Upper lobe of left lung (tissue), 6 donors: ENCODE results near the gene SPG11. TPM values are rescaled to one million over a fixed set of nuclear protein-coding genes. Genes with fewer than 3 reads are reported as not detected.

ENCODE experiments used
- ATAC-seq, 2 donors: fragments of 200-7000 bp; cut with Tn5 transposase; one replicate each; pipeline ENCODE4 v1.9.1; 2022; ENCODE audit warnings: mild to moderate bottlenecking in 2 of 2, moderate library complexity in 2 of 2; ENCODE audit not compliant: low FRiP score in 2 of 2
- DNase-seq, 2 donors: peaks; one replicate each; pipeline ENCODE4 v3.0.0-alpha.2; 2019 to 2020
- H3K27ac ChIP-seq, 4 donors: fragments of 200-600 bp; sonication (generic); one replicate each; pipeline ENCODE4 v1.5.1; 2016 to 2019
- H3K27me3 ChIP-seq, 4 donors: fragments of 200-600 bp; sonication (generic); one replicate each; pipeline ENCODE4 v1.5.1; 2017 to 2019
- H3K36me3 ChIP-seq, 4 donors: fragments of 200-600 bp; sonication (generic); one replicate each; pipeline ENCODE4 v1.5.1; 2016 to 2019
- H3K4me1 ChIP-seq, 4 donors: fragments of 200-600 bp; sonication (generic); one replicate each; pipeline ENCODE4 v1.5.1; 2018 to 2019
- H3K4me3 ChIP-seq, 4 donors: fragments of 200-600 bp; sonication (generic); one replicate each; pipeline ENCODE4 v1.5.1; 2017 to 2019; ENCODE audit warnings: mild to moderate bottlenecking in 2 of 4, moderate library complexity in 1 of 4
- H3K9me3 ChIP-seq, 4 donors: fragments of 200-600 bp; sonication (generic); one replicate each; pipeline ENCODE4 v1.5.1; 2018 to 2019
- CTCF ChIP-seq, 6 experiments: fragments of 450-650 bp in 4 of 6; fragments of 200-600 bp in 2 of 6; sonication (generic) in 2 of 6; IDR thresholded peaks; one replicate each; pipeline ENCODE4 v1.5.1; 2016 to 2019; ENCODE audit warnings: antibody characterized with exemption in 6 of 6
- EP300 ChIP-seq, 4 donors: sonication (generic); formaldehyde crosslinking; IDR thresholded peaks; one replicate each; pipeline ENCODE4 v1.5.1; 2017; ENCODE audit warnings: antibody characterized with exemption in 4 of 4, control low read depth in 2 of 4
- POLR2A ChIP-seq, 4 donors: fragments of 450-650 bp; IDR thresholded peaks; one replicate each; pipeline ENCODE4 v1.5.1; 2016 to 2017; ENCODE audit warnings: antibody characterized with exemption in 4 of 4, mild to moderate bottlenecking in 2 of 4
- POLR2AphosphoS5 ChIP-seq, 2 donors: sonication (generic); formaldehyde crosslinking; IDR thresholded peaks; one replicate each; pipeline ENCODE4 v1.5.1; 2017; ENCODE audit warnings: antibody characterized with exemption in 2 of 2
- WGBS, 2 donors: methylation state at CpG; one replicate each; pipeline ENCODE4 v1.1.5; 2017 to 2018; 5-methylcytosine and 5-hydroxymethylcytosine counted together
- total RNA-seq, 6 donors: library from RNA; depleted of rRNA in 4 of 6; stranded (reverse); fragments of >200 nt in 4 of 6; gene quantifications; one replicate each; pipeline versions ENCODE4 v1.1.0 to v1.2.1, GENCODE V29; 2016 to 2021
- donor health status: DM: no; HTN: no; CAD: no; lungs with moderate emphysema.
- donor health status: DM: no; HTN: yes; CAD: no; lungs with severe emphysema.

The SPG11 gene
- total RNA-seq, 6 donors from 2014 or later: 81.6 to 161 (median 97.4) TPM

GRCh38 chr15:44595246-44595645 lies 68.2 kb downstream of the SPG11 start:
- Histone ChIP-seq H3K4me1 (peaks cover 0 to 12% (median 3%) of the 10 kb centered on the region in 4 donors), H3K9me3 (no peaks in the 10 kb centered on the region), H3K27me3 (no peaks in the 10 kb centered on the region), H3K36me3 (peaks cover 19 to 97% (median 74%) of the 10 kb centered on the region in 4 donors), H3K4me3 (no peak overlapping the region), H3K27ac (no peak overlapping the region)
- ATAC-seq: no peak
- no peak for DNase-seq
- 39 to 45% methylated on average over 1 of the region's 1 CpG for WGBS, 2 donors
- TF ChIP-seq CTCF (IDR thresholded peaks at IDR 0.05): no peak
- no peak for TF ChIP-seq POLR2A (IDR thresholded peaks at IDR 0.05)
- no peak for TF ChIP-seq EP300 (IDR thresholded peaks at IDR 0.05)
- TF ChIP-seq POLR2AphosphoS5 (IDR thresholded peaks at IDR 0.05): no peak

GRCh38 chr15:44593042-44593736 lies 70.3 kb downstream of the SPG11 start:
- H3K9me3 ChIP-seq: no peaks in the 10 kb centered on the region
- peak in 2 of 6 experiments; percentile 10 to 11 for TF ChIP-seq CTCF (IDR thresholded peaks at IDR 0.05)
- no peak for TF ChIP-seq POLR2A (IDR thresholded peaks at IDR 0.05)
- 84 to 86% methylated on average over 7 of the region's 7 CpGs for WGBS, 2 donors
- H3K27me3 ChIP-seq: no peaks in the 10 kb centered on the region
- H3K4me1 ChIP-seq: peaks cover 0 to 12% (median 0%) of the 10 kb centered on the region in 4 donors
- DNase-seq (no peak), ATAC-seq (peak in 1 of 2 donors; percentile 34)
- no peak overlapping the region for H3K4me3 ChIP-seq
- H3K27ac ChIP-seq: no peak overlapping the region
- peaks cover 24 to 100% (median 86%) of the 10 kb centered on the region in 4 donors for H3K36me3 ChIP-seq

- Histone ChIP-seq H3K9me3 (no peaks in the 10 kb centered on the region), H3K4me3 (no peak overlapping the region), H3K27ac (no peak overlapping the region), H3K36me3 (peaks cover 19 to 100% (median 83%) of the 10 kb centered on the region in 4 donors), H3K4me1 (peaks cover 0 to 12% (median 0%) of the 10 kb centered on the region in 4 donors), H3K27me3 (no peaks in the 10 kb centered on the region)
- ATAC-seq (no peak), DNase-seq (no peak)
- WGBS, 2 donors: 95 to 100% methylated on average over 1 of the region's 1 CpG
- TF ChIP-seq POLR2AphosphoS5 (IDR thresholded peaks at IDR 0.05) (no peak), CTCF (IDR thresholded peaks at IDR 0.05) (no peak), EP300 (IDR thresholded peaks at IDR 0.05) (no peak), POLR2A (IDR thresholded peaks at IDR 0.05) (no peak)
Measured at GRCh38 chr15:44591326-44591725, 72.1 kb downstream of the SPG11 start.

GRCh38 chr15:44588541-44588940 lies 74.9 kb downstream of the SPG11 start:
- ATAC-seq (no peak), DNase-seq (no peak)
- H3K9me3 ChIP-seq: no peaks in the 10 kb centered on the region
- H3K4me1 ChIP-seq: no peaks in the 10 kb centered on the region
- H3K4me3 ChIP-seq: no peak overlapping the region
- peaks cover 17 to 100% (median 84%) of the 10 kb centered on the region in 4 donors for H3K36me3 ChIP-seq
- no peak overlapping the region for H3K27ac ChIP-seq
- no peak for TF ChIP-seq POLR2A (IDR thresholded peaks at IDR 0.05)
- TF ChIP-seq EP300 (IDR thresholded peaks at IDR 0.05): no peak
- TF ChIP-seq POLR2AphosphoS5 (IDR thresholded peaks at IDR 0.05): no peak
- no peak for TF ChIP-seq CTCF (IDR thresholded peaks at IDR 0.05)
- 82 to 94% methylated on average over 5 of the region's 5 CpGs for WGBS, 2 donors
- no peaks in the 10 kb centered on the region for H3K27me3 ChIP-seq

GRCh38 chr15:44585633-44586032 lies 77.8 kb downstream of the SPG11 start:
- H3K4me3 ChIP-seq: no peak overlapping the region
- ATAC-seq (no peak), DNase-seq (no peak)
- H3K9me3 ChIP-seq: no peaks in the 10 kb centered on the region
- no peak overlapping the region for H3K27ac ChIP-seq
- H3K4me1 ChIP-seq: no peaks in the 10 kb centered on the region
- no peaks in the 10 kb centered on the region for H3K27me3 ChIP-seq
- 69 to 75% methylated on average over 2 of the region's 2 CpGs for WGBS, 2 donors
- no peak for TF ChIP-seq POLR2AphosphoS5 (IDR thresholded peaks at IDR 0.05)
- TF ChIP-seq CTCF (IDR thresholded peaks at IDR 0.05): no peak
- no peak for TF ChIP-seq POLR2A (IDR thresholded peaks at IDR 0.05)
- no peak for TF ChIP-seq EP300 (IDR thresholded peaks at IDR 0.05)
- H3K36me3 ChIP-seq: peaks cover 11 to 97% (median 73%) of the 10 kb centered on the region in 4 donors
